HepG2 (cell line): ENCODE data around the gene MARCHF6. TPM values are rescaled to one million over a fixed set of nuclear protein-coding genes. Genes with fewer than 3 reads are reported as not detected.

Experiments
- ATAC-seq: fragments of 200-7000 bp; cut with Tn5 transposase; 3 replicates; pipeline ENCODE4 v1.9.1; 2020; ENCODE audit warnings: mild to moderate bottlenecking, moderate library complexity
- BruUV-seq: library from RNA; stranded (reverse); fragments of 400-500 nt; replicated peaks from 2 replicates; lab custom pipeline; 2021; lab: Mats Ljungman, UMichigan
- CTCF ChIA-PET: fragments of 300-600 bp; formaldehyde crosslinking; extraction: SDS; loops from one replicate; lab custom pipeline; 2021; ENCODE audit warnings: low total read pairs, inconsistent platforms, low intra/inter-chr PET ratio; lab: Yijun Ruan, JAX
- POLR2A ChIA-PET: fragments of 350-600 bp; sonication (Branson Sonifier 250); formaldehyde crosslinking; loops from one replicate; lab custom pipeline; 2020; ENCODE audit warnings: antibody characterized with exemption, inconsistent platforms; lab: Yijun Ruan, JAX
- DNase-seq: peaks from one replicate; pipeline ENCODE4 v3.0.0-alpha.2; 2015; ENCODE audit warnings: low spot score
- FAIRE-seq: peaks from 3 replicates; lab custom pipeline; 2011; peaks lifted over from hg19 to GRCh38; lab: Jason Lieb, UNC
- H2AFZ ChIP-seq: one replicate; pipeline ENCODE4 v1.6.1; 2011; ENCODE audit warnings: low read length, inconsistent platforms
- H3K27ac ChIP-seq: fragments of 300-600 bp; 3 replicates; pipeline ENCODE4 v1.8.0; 2011; ENCODE audit warnings: mixed run types, mild to moderate bottlenecking, mixed read lengths, low read length, inconsistent platforms; ENCODE audit not compliant: insufficient read depth; ENCODE audit errors: extremely low read length
- H3K27me3 ChIP-seq, 2 experiments: fragments of 200-600 bp in 1 of 2; 2 replicates in 1 of 2; 3 replicates in 1 of 2; pipeline versions ENCODE4 v1.6.0 to v1.8.0; 2011; ENCODE audit warnings: low read length in 2 of 2, mild to moderate bottlenecking in 2 of 2, moderate library complexity in 2 of 2, inconsistent platforms in 1 of 2; ENCODE audit not compliant: insufficient read depth in 2 of 2, control insufficient read depth in 1 of 2
- H3K36me3 ChIP-seq, 2 experiments: fragments of 200-600 bp in 1 of 2; replicated peaks in 1 of 2; 2 replicates in 1 of 2; 3 replicates in 1 of 2; pipeline versions ENCODE4 v1.5.1 to v1.8.0; 2011; ENCODE audit warnings: low read length in 2 of 2, inconsistent platforms in 1 of 2; ENCODE audit not compliant: insufficient read depth in 2 of 2, control insufficient read depth in 1 of 2
- H3K4me1 ChIP-seq: 2 replicates; pipeline ENCODE4 v1.5.1; 2012; ENCODE audit warnings: low read length, inconsistent platforms; ENCODE audit not compliant: insufficient read depth
- H3K4me2 ChIP-seq: 2 replicates; pipeline ENCODE4 v1.6.0; 2011; ENCODE audit warnings: low read depth, low read length, inconsistent platforms
- H3K4me3 ChIP-seq, 3 experiments: fragments of 200-600 bp in 1 of 3; sonication (generic), shearing (Covaris generic) in 1 of 3; replicated peaks in 1 of 3; 2 replicates each; pipeline ENCODE4 v1.5.1; 2011 to 2016; ENCODE audit warnings: low read length in 3 of 3, inconsistent platforms in 2 of 3, low read depth in 2 of 3, mild to moderate bottlenecking in 2 of 3, control low read depth in 1 of 3, mixed read lengths in 1 of 3; ENCODE audit not compliant: insufficient read depth in 1 of 3
- H3K79me2 ChIP-seq: one replicate; pipeline ENCODE4 v1.6.1; 2011; ENCODE audit warnings: low read length, inconsistent platforms; ENCODE audit not compliant: insufficient read depth
- H3K9ac ChIP-seq: 2 replicates; pipeline ENCODE4 v1.6.0; 2011; ENCODE audit warnings: mild to moderate bottlenecking, low read depth, low read length, inconsistent platforms; ENCODE audit not compliant: insufficient read depth
- H3K9me3 ChIP-seq: 2 replicates; pipeline ENCODE4 v1.5.1; 2012; ENCODE audit warnings: mild to moderate bottlenecking, low read length
- H4K20me1 ChIP-seq: 2 replicates; pipeline ENCODE4 v1.6.0; 2011; ENCODE audit warnings: inconsistent platforms, mild to moderate bottlenecking, low read length, moderate library complexity; ENCODE audit not compliant: insufficient read depth
- MAFF ChIP-seq: IDR thresholded peaks from 2 replicates; pipeline ENCODE4 v1.6.1; 2011; ENCODE audit warnings: low read depth, low read length, improper control_type of control experiment
- MAFK ChIP-seq, 2 experiments: IDR thresholded peaks in 1 of 2; conservative IDR thresholded peaks in 1 of 2; 2 replicates each; pipeline ENCODE4 v1.6.1; 2011; ENCODE audit warnings: improper control_type of control experiment in 2 of 2, low read length in 2 of 2
- PATZ1 ChIP-seq: sonication (generic); formaldehyde crosslinking; IDR thresholded peaks from 2 replicates; pipeline ENCODE4 v1.4.0; 2020; ENCODE audit warnings: missing genetic modification reagents
- PRDM15 ChIP-seq: sonication (generic); formaldehyde crosslinking; IDR thresholded peaks from 2 replicates; pipeline ENCODE4 v1.4.0; 2020; ENCODE audit warnings: missing genetic modification reagents
- ZNF143 ChIP-seq: sonication (generic); formaldehyde crosslinking; IDR thresholded peaks from 2 replicates; pipeline ENCODE4 v1.4.0; 2020; ENCODE audit warnings: missing genetic modification reagents
- ZNF510 ChIP-seq: sonication (generic); formaldehyde crosslinking; IDR thresholded peaks from 2 replicates; pipeline ENCODE4 v1.4.0; 2020; ENCODE audit warnings: low read depth, mild to moderate bottlenecking, missing genetic modification reagents
- WGBS: methylation state at CpG from one replicate; pipeline ENCODE4 v1.1.6; 2017; ENCODE audit warnings: low lambda C conversion rate; 5-methylcytosine and 5-hydroxymethylcytosine counted together
- in situ Hi-C: cut with HindIII; loops from 2 replicates; pipeline ENCODE4 v1.10.0; 2017; ENCODE audit warnings: low pct_unique_long_range_greater_than_20kb; ENCODE audit not compliant: extremely low pct_ligation_motif_present
- intact Hi-C: fragments of 100-400 bp; cut with micrococcal nuclease; formaldehyde crosslinking; loops from one replicate; pipeline ENCODE4 v1.10.0; 2022; ENCODE audit not compliant: unreplicated experiment
- polyA plus RNA-seq, 8 experiments: library from polyadenylated mRNA; depleted of rRNA in 3 of 8; stranded (reverse) in 7 of 8; unstranded in 1 of 8; fragments of >200 nt; fragmentation: Illumina TruSeq in 4 of 8; extraction: Trizol in 4 of 8; gene quantifications; 2 replicates each; pipeline versions ENCODE4 v1.2.1 to v1.2.3, GENCODE V29; 2011 to 2016; ENCODE audit warnings: low read depth in 4 of 8, missing spikeins in 1 of 8, mixed read lengths in 1 of 8; ENCODE audit not compliant: insufficient read depth in 1 of 8
- total RNA-seq, 5 experiments: library from RNA; depleted of rRNA; stranded (reverse); fragments of >200 nt; fragmentation: Illumina TruSeq; extraction: Trizol; gene quantifications; 2 replicates each; pipeline ENCODE4 v1.2.3, GENCODE V29; 2016; ENCODE audit warnings: low read depth in 1 of 5
- TF ChIP-seq, protein P1 (sequence below): sonication (generic); formaldehyde crosslinking; IDR thresholded peaks from 2 replicates; pipeline ENCODE4 v1.8.0; 2023; ENCODE audit warnings: mild to moderate bottlenecking, missing genetic modification reagents

Gene MARCHF6
- total and polyA plus RNA-seq, 2 of the 13 experiments (the other 11 are each of a cell fraction or from before 2014, with no cell fraction given): 48.6 to 107 TPM

DNA sequence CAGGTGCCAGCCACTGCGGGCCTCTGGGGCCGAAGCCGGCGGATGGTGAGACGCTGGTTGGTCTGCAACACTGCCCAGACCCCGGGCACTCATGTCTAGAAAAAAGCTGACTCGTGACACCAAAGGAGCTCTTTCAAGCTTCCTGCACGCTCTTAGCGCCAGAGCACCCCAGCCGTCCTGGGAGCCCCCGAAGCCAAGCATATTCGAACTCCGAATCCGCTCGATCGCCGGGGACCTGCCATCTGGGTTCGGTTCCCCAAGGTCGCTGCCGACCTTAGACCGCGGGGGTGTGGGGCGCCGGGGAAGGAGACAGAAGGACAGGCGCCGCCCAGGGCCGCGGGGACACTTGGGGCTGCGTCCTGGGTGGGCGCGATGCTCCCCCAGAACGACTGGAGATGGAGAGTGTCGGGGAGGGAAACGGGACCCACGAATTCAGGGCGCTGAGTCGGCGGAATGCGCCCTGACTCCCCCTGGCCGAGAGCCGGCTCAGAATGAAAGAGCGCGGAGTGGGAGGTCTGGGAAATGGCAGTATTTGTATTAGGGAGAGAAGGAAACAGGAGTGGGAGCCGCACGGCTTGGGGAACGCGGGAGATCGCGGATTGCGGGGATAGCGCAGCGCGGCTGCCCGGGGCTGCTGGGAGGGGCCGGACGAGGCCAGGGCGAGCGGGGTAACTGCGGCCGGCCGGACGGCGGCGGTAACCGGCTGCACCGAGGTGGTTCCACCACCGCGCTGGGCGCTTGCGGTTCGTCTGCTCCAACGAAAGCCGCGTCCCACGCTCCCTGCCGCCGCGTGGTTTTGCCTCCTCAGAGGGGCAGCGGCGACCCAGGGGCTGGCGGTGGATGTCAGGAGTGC lies 20.1 kb upstream of the MARCHF6 start:
- no peaks in the 10 kb centered on the region for H3K79me2 ChIP-seq
- WGBS: 92% methylated on average over 74 of the region's 81 CpGs
- CTCF ChIA-PET: no interaction called here
- no peaks in the 10 kb centered on the region for H4K20me1 ChIP-seq
- H3K4me1 ChIP-seq: peaks cover 51% of the 10 kb centered on the region
- TF ChIP-seq ZNF143: no peak
- peak; percentile 82 for TF ChIP-seq MAFF
- TF ChIP-seq PRDM15 (CRISPR knock-in tag): no peak
- peak; percentile 79 to 91 for TF ChIP-seq MAFK (conservative IDR thresholded peaks at IDR 0.05 in 1 of 2, IDR thresholded peaks at IDR 0.05 in 1 of 2; ENCODE audit: low read length in 2 of 2)
- no peak for TF ChIP-seq PATZ1 (CRISPR knock-in tag)
- TF ChIP-seq ZNF510 (CRISPR knock-in tag): no peak
- TF ChIP-seq, protein P1, sequence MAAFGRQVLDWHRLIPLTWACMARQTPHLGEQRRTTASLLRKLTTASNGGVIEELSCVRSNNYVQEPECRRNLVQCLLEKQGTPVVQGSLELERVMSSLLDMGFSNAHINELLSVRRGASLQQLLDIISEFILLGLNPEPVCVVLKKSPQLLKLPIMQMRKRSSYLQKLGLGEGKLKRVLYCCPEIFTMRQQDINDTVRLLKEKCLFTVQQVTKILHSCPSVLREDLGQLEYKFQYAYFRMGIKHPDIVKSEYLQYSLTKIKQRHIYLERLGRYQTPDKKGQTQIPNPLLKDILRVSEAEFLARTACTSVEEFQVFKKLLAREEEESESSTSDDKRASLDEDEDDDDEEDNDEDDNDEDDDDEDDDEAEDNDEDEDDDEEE (CRISPR knock-in tag): no peak
- FAIRE-seq (no peak), ATAC-seq (no peak), DNase-seq (no peak)
- BruUV-seq: no TSS peak
- H3K27me3 ChIP-seq: peaks cover 0 to 7% of the 10 kb centered on the region in 2 experiments; a peak in 1 of 5 replicates
- H3K4me2 ChIP-seq: no peak overlapping the region
- no peaks in the 10 kb centered on the region for H3K9me3 ChIP-seq
- POLR2A ChIA-PET: no interaction called here
- no peak overlapping the region for H3K9ac ChIP-seq
- H3K4me3 ChIP-seq: no peak overlapping the region
- intact Hi-C loops: no loop called here
- H3K36me3 ChIP-seq: no peaks in the 10 kb centered on the region
- in situ Hi-C loops: no loop called here
- no peak overlapping the region for H3K27ac ChIP-seq
- H2AFZ ChIP-seq: no peak overlapping the region
